PC-3 (cell line): ENCODE results near the gene CEPT1.

ENCODE experiments used
- EZH2 ChIP-seq: fragments of 300-600 bp; sonication (generic); IDR thresholded peaks from one replicate; pipeline ENCODE4 v1.6.1; 2017; ENCODE audit warnings: antibody characterized with exemption, mild to moderate bottlenecking, low read length; ENCODE audit not compliant: unreplicated experiment
- EZH2phosphoT487 ChIP-seq: fragments of 300-600 bp; sonication (generic); IDR thresholded peaks from 2 replicates; pipeline ENCODE4 v1.6.1; 2018; ENCODE audit warnings: mild to moderate bottlenecking, antibody characterized with exemption, low read length, borderline replicate concordance
- TF ChIP-seq, protein P1 (sequence below): fragments of 300-600 bp; sonication (generic); conservative IDR thresholded peaks from 2 replicates; pipeline ENCODE4 v1.5.1; 2017; ENCODE audit warnings: antibody characterized with exemption, low read depth, mild to moderate bottlenecking, low read length

DNA sequence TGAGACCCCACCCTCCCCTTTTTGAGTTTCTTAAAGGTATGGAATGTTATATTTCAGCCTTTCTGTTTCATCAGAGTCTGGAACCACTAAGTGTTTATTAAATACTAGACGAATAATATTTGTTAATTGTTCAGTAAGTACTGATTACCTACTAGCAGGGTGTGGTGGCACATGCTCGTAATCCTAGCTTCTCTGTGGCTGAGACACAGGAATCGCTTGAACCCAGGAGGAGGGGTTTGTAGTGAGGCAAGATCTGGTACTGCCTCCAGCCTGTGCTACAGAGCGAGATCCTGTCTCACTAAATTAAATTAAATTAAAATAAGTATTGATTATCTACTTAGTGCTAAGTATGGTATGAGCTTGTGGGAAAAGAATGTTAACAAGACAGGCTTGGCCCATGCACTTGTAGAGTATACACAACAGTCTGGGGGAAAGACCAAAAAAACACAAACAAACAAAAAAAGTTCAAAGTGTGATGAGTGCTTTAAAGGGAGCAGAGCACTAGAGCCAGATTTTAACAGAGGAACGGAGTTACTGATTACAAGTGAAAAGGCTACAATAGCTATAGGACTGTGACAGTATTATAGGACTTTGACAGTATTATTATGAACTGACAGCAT lies 2.4 kb downstream of the CEPT1 start:
- TF ChIP-seq, protein P1, sequence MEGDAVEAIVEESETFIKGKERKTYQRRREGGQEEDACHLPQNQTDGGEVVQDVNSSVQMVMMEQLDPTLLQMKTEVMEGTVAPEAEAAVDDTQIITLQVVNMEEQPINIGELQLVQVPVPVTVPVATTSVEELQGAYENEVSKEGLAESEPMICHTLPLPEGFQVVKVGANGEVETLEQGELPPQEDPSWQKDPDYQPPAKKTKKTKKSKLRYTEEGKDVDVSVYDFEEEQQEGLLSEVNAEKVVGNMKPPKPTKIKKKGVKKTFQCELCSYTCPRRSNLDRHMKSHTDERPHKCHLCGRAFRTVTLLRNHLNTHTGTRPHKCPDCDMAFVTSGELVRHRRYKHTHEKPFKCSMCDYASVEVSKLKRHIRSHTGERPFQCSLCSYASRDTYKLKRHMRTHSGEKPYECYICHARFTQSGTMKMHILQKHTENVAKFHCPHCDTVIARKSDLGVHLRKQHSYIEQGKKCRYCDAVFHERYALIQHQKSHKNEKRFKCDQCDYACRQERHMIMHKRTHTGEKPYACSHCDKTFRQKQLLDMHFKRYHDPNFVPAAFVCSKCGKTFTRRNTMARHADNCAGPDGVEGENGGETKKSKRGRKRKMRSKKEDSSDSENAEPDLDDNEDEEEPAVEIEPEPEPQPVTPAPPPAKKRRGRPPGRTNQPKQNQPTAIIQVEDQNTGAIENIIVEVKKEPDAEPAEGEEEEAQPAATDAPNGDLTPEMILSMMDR, result no peak
- TF ChIP-seq EZH2, result no peak
- no peak for TF ChIP-seq EZH2phosphoT487
